GM19467 (cell line): ENCODE measurements around the gene MPL.

Source experiments
- ATAC-seq: cut with Tn5 transposase; IDR thresholded peaks from one replicate; pipeline ENCODE4 v1.9.1; 2021; ENCODE audit warnings: mild to moderate bottlenecking, moderate library complexity; ENCODE audit not compliant: unreplicated experiment

Gene MPL

GRCh38 chr1:43305926-43306687 lies 31.5 kb upstream of the MPL start:
- no peak for ATAC-seq

DNA sequence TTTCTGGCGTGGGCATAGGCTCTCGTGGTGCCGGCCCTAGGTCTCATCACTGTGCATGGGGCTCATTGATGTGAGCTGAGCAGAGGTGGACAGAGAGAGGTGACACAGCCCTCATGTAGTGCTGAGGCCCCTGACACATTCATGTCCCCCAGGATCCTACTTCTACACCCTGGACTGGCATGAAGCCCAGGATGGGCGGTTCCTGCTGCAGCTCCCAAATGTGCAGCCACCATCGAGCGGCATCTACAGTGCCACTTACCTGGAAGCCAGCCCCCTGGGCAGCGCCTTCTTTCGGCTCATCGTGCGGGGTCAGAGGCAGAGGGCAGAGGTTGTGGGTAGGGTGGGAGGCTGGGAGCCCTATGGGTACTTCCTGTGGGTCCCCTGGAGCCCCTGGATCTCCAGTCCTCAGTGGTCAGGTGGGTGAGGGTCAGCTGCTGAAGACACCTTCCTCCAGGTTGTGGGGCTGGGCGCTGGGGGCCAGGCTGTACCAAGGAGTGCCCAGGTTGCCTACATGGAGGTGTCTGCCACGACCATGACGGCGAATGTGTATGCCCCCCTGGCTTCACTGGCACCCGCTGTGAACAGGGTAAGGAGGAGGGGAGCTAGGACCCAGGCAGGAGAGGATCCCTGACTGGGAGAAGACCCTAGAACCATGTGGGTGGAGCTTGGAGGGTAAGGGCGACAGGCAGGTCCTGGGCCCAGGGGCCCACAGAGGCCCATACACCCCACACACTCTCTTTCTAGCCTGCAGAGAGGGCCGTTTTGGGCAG lies 30.7 kb upstream of the MPL start:
- ATAC-seq = no peak

DNA sequence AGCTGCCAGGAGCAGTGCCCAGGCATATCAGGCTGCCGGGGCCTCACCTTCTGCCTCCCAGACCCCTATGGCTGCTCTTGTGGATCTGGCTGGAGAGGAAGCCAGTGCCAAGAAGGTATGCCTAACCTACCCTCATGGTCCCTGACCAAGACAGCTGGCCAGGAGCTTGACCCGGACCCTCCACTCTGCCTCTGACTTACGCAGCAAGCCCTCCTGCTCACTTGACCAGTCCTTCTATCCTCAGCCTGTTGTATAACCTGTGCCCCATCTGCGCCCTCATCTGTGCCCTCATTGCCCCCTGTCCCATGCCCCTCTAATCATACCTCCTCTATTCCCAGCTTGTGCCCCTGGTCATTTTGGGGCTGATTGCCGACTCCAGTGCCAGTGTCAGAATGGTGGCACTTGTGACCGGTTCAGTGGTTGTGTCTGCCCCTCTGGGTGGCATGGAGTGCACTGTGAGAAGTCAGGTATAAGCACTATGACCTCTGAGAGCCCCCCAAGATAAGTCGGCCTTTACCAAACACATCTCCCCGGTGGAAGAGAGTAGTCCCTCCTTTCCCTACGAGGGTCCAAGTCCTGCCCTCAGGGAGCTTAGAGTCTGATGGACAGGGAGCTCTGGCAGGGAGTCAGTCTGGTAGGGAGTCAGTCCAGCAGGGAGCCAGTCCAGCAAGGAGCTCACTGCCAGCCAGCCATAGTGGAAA lies 30.0 kb upstream of the MPL start:
- no peak for ATAC-seq

- no peak for ATAC-seq
Observed at GRCh38 chr1:43308635-43309404, 28.8 kb upstream of the MPL start.

DNA sequence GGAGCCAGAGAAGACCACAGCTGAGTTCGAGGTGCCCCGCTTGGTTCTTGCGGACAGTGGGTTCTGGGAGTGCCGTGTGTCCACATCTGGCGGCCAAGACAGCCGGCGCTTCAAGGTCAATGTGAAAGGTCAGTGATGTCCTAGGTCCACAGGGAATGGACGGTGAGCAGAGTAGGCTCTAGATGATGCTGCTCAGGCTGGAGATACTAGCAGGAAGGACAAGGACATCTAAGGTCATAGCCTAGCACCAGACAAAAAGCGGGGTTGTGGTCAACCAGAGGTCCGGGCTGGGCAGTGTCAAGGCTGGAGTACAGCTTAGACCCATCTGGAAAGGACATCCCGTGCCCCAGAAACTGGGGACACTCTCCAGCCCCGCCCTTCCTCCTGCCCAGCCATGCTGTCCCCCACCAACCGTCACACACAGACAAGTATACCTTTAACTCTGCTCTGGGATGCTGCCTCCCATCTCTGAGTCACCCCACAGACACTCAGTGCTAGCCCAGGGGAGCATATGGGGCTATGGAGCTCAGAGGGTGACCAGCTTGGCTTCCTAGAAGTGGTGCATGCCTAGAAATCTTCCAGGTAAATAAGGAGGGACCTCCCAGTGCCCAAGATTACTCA lies 28.1 kb upstream of the MPL start:
- no peak for ATAC-seq

- no peak for ATAC-seq
Observed at GRCh38 chr1:43311521-43311920, 26.1 kb upstream of the MPL start.

DNA sequence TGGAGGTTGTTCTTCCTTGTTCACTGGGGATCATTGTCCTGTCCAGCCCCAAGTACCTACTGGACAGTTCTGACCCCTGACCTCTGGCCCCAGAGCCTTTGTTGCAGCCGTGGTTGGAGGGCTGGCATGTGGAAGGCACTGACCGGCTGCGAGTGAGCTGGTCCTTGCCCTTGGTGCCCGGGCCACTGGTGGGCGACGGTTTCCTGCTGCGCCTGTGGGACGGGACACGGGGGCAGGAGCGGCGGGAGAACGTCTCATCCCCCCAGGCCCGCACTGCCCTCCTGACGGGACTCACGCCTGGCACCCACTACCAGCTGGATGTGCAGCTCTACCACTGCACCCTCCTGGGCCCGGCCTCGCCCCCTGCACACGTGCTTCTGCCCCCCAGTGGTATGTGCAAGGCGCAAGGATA lies 25.4 kb upstream of the MPL start:
- ATAC-seq = no peak

DNA sequence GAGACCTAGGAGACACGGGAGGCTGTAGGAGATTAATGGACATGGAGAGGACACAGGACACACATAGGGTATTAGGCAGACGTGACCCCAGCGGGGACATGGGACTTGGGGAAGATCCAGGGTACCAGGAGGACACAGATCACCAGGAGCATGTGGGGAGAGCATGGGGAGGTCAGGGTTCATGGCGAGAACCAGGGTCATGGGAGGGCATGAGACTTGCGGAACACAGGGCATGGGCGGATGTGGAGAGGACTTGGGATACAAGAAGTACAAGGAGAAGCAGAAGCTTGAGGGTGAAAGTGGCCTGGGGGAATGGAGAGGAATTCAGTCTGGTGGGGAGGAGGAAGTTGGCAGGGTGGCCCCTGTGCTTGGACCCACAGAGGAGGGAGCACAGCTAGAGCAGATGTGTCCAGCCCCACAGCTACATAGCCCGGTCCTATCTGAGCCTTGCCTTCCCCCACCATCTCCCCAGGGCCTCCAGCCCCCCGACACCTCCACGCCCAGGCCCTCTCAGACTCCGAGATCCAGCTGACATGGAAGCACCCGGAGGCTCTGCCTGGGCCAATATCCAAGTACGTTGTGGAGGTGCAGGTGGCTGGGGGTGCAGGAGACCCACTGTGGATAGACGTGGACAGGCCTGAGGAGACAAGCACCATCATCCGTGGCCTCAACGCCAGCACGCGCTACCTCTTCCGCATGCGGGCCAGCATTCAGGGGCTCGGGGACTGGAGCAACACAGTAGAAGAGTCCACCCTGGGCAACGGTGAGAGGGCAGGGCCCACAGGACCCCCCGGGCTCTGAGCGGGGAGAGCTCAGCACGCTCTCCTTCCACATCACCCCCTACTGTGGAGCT lies 24.7 kb upstream of the MPL start:
- ATAC-seq = no peak

DNA sequence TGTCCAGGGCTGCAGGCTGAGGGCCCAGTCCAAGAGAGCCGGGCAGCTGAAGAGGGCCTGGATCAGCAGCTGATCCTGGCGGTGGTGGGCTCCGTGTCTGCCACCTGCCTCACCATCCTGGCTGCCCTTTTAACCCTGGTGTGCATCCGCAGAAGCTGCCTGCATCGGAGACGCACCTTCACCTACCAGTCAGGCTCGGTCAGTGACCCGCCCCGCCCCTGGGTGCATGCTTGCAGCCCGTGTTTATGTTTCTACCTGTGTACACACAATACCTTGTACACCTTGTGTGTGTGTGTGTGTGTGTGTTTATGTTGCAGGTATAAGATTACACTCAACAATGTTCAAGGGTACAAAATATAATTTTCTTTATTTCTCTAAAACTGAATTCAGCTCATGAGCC lies 23.8 kb upstream of the MPL start:
- no peak for ATAC-seq

DNA sequence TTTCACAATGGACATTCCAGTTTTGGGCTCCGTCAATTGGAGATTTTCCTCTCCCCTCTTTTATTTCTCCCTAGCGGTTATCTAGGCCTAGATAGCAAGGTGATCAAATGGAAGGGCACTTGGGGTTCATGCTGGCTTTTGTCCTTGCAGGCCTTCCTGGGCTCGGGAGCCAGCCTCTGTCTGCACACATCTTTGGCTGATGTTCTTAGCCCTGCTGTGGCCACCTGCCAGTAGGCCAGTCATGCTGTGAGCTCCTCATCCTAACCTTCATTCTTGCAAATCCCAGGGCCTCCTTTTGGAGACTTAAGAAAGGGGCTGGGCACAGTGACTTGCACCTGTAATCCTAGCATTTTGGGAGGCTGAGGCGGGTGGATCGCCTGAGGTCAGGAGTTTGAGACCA lies 23.4 kb upstream of the MPL start:
- ATAC-seq = no peak

DNA sequence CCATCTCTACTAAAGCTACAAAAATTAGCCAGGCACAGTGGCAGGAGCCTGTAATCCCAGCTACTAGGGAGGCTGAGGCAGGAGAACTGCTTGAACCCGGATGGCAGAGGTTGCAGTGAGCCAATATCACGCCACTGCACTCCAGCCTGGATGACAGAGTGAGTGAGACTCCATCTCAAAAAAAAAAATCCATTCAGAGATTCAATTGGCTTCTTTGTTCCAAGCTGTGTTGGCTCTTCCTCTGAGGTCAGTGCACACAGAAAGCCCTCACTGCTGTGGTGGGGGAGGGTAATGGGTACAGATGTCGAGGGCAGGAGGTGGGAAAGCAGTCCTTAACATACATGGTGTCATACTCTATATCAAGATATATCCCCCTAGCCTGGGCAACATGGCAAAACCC lies 22.1 kb upstream of the MPL start:
- ATAC-seq = no peak

DNA sequence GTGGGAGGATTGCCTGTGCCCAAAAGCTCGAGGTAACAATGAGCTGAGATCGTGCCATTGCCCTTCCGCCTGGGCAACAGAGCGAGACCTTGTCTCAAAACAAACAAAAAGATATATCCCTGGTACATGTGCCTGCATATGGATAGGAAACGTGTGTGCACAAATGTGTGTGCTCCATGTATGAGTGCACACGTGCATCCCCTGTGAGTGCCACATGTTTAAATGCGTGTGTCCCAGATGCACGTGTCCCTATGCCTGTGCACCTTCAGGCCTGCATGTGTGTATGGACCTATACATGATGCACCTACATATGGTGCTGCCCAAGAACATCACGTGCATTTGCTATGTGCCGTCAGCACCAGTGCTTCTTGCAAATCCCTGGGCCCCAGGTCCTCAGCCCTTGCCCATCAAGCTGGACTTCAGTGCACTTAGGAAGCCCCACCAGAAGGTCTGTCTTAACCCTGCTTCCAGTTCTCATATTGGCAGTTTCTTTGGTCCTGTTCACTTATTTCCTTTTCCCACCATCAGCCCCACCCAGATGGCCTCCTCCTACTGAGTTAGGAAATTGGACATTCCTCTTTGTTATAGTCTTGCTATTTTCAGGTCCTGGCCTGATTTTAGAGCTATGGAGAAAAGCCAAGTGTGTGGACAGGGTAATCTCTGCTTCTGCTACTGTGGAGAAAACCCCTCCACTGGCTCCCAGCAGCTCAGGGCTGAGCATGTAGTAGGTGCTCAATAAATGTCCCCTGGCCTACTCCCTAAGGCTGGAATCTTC lies 21.5 kb upstream of the MPL start:
- no peak for ATAC-seq

DNA sequence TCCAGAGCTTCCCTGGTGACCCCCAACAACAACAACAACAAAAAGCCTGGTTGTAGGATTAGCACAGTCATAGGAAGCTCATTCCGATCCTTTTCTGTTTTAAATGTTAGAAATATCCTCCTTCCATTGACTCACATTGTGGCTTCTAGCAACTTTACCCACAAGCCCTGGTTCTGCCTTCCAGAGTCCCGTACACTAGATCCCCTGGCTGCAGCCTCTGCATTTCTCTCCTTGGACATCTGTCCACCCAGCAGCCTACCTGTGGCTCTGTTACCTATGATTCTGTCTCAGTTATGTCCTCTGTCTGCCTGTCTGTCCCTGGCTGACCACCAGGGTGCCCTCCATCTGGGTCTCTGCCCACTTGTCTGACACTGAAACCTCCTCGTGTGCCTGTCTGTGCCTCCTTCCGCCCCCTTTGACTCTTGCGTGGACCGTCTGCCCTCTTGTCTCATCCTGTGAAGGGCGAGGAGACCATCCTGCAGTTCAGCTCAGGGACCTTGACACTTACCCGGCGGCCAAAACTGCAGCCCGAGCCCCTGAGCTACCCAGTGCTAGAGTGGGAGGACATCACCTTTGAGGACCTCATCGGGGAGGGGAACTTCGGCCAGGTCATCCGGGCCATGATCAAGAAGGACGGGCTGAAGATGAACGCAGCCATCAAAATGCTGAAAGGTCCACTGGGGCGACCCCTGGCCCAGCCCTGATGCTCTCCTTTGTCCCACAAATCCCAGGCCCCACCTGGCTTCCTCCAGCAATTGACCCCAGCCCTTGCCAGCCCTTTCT lies 20.7 kb upstream of the MPL start:
- ATAC-seq = no peak

GRCh38 chr1:43317817-43318471 lies 19.7 kb upstream of the MPL start:
- ATAC-seq = no peak

- no peak for ATAC-seq
Observed at GRCh38 chr1:43318831-43319230, 18.8 kb upstream of the MPL start.

DNA sequence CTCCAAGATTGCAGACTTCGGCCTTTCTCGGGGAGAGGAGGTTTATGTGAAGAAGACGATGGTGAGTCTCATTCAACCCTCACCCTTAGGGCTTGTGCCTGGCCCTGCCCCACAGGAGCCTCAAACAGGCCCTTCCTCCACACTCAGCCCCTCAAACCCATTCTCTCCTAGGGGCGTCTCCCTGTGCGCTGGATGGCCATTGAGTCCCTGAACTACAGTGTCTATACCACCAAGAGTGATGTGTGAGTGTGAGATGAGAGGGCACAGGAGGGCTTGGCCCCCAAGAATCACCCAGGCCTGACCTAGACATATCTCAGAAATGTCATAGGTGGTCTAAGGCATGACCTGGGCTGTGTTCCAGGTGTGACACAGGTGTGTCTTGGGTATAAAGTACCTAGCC lies 18.3 kb upstream of the MPL start:
- ATAC-seq = no peak

DNA sequence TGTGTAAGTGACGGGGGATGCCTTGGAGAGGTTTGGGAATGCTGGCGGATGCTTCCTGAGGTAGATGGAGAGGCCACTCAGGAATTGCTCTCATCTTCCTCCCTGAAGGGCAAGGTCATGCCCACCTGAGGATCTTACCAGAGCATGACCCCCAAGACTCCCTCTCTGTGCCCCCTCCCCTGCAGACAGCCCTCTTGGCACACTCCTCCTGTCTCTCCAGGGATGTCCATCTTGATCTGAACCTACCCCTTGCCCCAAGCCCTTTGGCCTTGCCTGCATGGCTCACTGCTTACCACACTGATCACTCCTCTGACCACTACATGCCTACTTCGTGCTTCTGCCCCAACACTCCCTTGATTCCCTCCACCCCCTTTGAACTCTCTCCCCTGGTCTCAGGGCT lies 17.9 kb upstream of the MPL start:
- ATAC-seq = no peak
